ENCODE results near the gene NUAK1. TPM values are rescaled to one million over a fixed set of nuclear protein-coding genes. Genes with fewer than 3 reads are reported as not detected.
"Not testable (repeated sequence)": the region's sequence is repeated elsewhere in the genome, so short reads cannot be mapped to it uniquely, and the experiment has no call there.

NUAK1 gene
- total RNA-seq, 1 donor = 21.7 TPM

- peak overlapping the region; percentile 36 for H3K27ac ChIP-seq (ENCODE audit: low read depth, low read length)
- TF ChIP-seq CTCF (IDR thresholded peaks at IDR 0.05; ENCODE audit: extremely low read depth, low read depth, low read length) = no peak
- H3K9me3 ChIP-seq (ENCODE audit: low read depth, low read length) = no peaks in the 10 kb centered on the region
- peaks cover 10% of the 10 kb centered on the region for H4K20me1 ChIP-seq (ENCODE audit: insufficient read depth, low read length)
- DNase-seq (ENCODE audit: insufficient read length, low spot score, missing footprints) = peak; percentile 90
- peaks cover 31% of the 10 kb centered on the region for H3K4me1 ChIP-seq (ENCODE audit: insufficient read depth, low read length)
- H3K36me3 ChIP-seq (ENCODE audit: insufficient read depth, low read length) = no peaks in the 10 kb centered on the region
- peaks cover 26% of the 10 kb centered on the region for H3K79me2 ChIP-seq (ENCODE audit: insufficient read depth, low read length)
- no peaks in the 10 kb centered on the region for H3K27me3 ChIP-seq (ENCODE audit: insufficient read depth, low read length)
- H3K4me3 ChIP-seq (ENCODE audit: insufficient read depth, low read length) = no peak overlapping the region
- peak overlapping the region; percentile 6 for H3K4me2 ChIP-seq (ENCODE audit: insufficient read depth, low read length)
- H2AFZ ChIP-seq (ENCODE audit: low read length) = no peak overlapping the region
Measured at GRCh38 chr12:106144847-106145246, 6.1 kb upstream of the NUAK1 start.

- no peak for TF ChIP-seq CTCF (IDR thresholded peaks at IDR 0.05; ENCODE audit: extremely low read depth, low read depth, low read length)
- H3K79me2 ChIP-seq (ENCODE audit: insufficient read depth, low read length) = peaks cover 30% of the 10 kb centered on the region
- peaks cover 31% of the 10 kb centered on the region for H3K4me1 ChIP-seq (ENCODE audit: insufficient read depth, low read length)
- H3K36me3 ChIP-seq (ENCODE audit: insufficient read depth, low read length) = no peaks in the 10 kb centered on the region
- DNase-seq (ENCODE audit: insufficient read length, low spot score, missing footprints) = no peak
- no peak overlapping the region for H3K4me3 ChIP-seq (ENCODE audit: insufficient read depth, low read length)
- H2AFZ ChIP-seq (ENCODE audit: low read length) = no peak overlapping the region
- H3K27ac ChIP-seq (ENCODE audit: low read depth, low read length) = no peak overlapping the region
- H3K27me3 ChIP-seq (ENCODE audit: insufficient read depth, low read length) = no peaks in the 10 kb centered on the region
- no peak overlapping the region for H3K4me2 ChIP-seq (ENCODE audit: insufficient read depth, low read length)
- no peaks in the 10 kb centered on the region for H3K9me3 ChIP-seq (ENCODE audit: low read depth, low read length)
- H4K20me1 ChIP-seq (ENCODE audit: insufficient read depth, low read length) = peaks cover 10% of the 10 kb centered on the region
Measured at GRCh38 chr12:106142591-106143261, 4.0 kb upstream of the NUAK1 start.

GRCh38 chr12:106141920-106142319, 3.2 kb upstream of the NUAK1 start:
- H2AFZ ChIP-seq (ENCODE audit: low read length); H3K27ac ChIP-seq (ENCODE audit: low read depth, low read length); H3K4me2 ChIP-seq (ENCODE audit: insufficient read depth, low read length); DNase-seq (ENCODE audit: insufficient read length, low spot score, missing footprints); H3K4me3 ChIP-seq (ENCODE audit: insufficient read depth, low read length); H3K36me3 ChIP-seq (ENCODE audit: insufficient read depth, low read length); H3K27me3 ChIP-seq (ENCODE audit: insufficient read depth, low read length); H3K9me3 ChIP-seq (ENCODE audit: low read depth, low read length): not testable (repeated sequence)
- peaks cover 31% of the 10 kb centered on the region for H3K4me1 ChIP-seq (ENCODE audit: insufficient read depth, low read length)
- H3K79me2 ChIP-seq (ENCODE audit: insufficient read depth, low read length) = peaks cover 36% of the 10 kb centered on the region
- H4K20me1 ChIP-seq (ENCODE audit: insufficient read depth, low read length) = peaks cover 15% of the 10 kb centered on the region

- no peak overlapping the region for H3K4me3 ChIP-seq (ENCODE audit: insufficient read depth, low read length)
- no peaks in the 10 kb centered on the region for H3K27me3 ChIP-seq (ENCODE audit: insufficient read depth, low read length)
- TF ChIP-seq CTCF (IDR thresholded peaks at IDR 0.05; ENCODE audit: extremely low read depth, low read depth, low read length) = no peak
- peaks cover 38% of the 10 kb centered on the region for H3K79me2 ChIP-seq (ENCODE audit: insufficient read depth, low read length)
- peak overlapping the region; percentile 88 for H3K4me2 ChIP-seq (ENCODE audit: insufficient read depth, low read length)
- no peaks in the 10 kb centered on the region for H3K36me3 ChIP-seq (ENCODE audit: insufficient read depth, low read length)
- H3K27ac ChIP-seq (ENCODE audit: low read depth, low read length) = no peak overlapping the region
- DNase-seq (ENCODE audit: insufficient read length, low spot score, missing footprints) = no peak
- H3K4me1 ChIP-seq (ENCODE audit: insufficient read depth, low read length) = peaks cover 34% of the 10 kb centered on the region
- H3K9me3 ChIP-seq (ENCODE audit: low read depth, low read length) = no peaks in the 10 kb centered on the region
- H2AFZ ChIP-seq (ENCODE audit: low read length) = no peak overlapping the region
- H4K20me1 ChIP-seq (ENCODE audit: insufficient read depth, low read length) = peaks cover 17% of the 10 kb centered on the region
Measured at GRCh38 chr12:106141452-106141851, 2.7 kb upstream of the NUAK1 start.

Data from osteoblast (primary cell).